ENCODE measurements around the gene TXNDC8. TPM values are rescaled to one million over a fixed set of nuclear protein-coding genes. Genes with fewer than 3 reads are reported as not detected.

Gene TXNDC8
- total RNA-seq, 1 experiment from 2014 or later = not detected

DNA sequence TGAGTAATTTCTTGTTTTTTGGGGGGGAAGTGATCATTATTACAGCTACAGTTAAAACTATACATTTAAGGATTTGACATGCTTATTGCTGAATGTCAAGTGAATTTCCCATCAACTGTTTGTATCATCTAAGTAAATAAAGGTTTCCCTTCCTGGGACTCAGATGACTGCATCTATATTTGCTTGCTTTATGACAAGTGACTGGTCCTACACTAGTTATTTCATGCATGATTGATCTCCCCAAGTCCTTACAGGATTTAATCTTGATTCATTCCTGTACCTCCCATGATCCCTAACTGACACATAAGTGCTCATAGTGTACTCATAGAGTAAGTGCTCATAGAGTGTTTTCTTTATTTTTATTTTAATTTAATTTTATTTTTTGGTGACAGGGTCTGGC is 2.8 kb downstream of the TXNDC8 start:
- POLR2A ChIA-PET = no interaction called here
- RAD21 ChIA-PET (ENCODE audit: low non-redundant PET in 1 of 2, low total read pairs in 2 of 2, uncharacterized antibody in 2 of 2, unreplicated experiment in 2 of 2) = no interaction called here
- Histone ChIP-seq H3K4me1 (ENCODE audit: control insufficient read depth in 1 of 2, insufficient read depth in 2 of 2, low read length in 2 of 2) (no peaks in the 10 kb centered on the region), H4K20me1 (ENCODE audit: insufficient read depth) (no peaks in the 10 kb centered on the region), H3K4me3 (replicated peaks in 1 of 2; ENCODE audit: low read depth in 1 of 2, low read length in 2 of 2) (no peak overlapping the region), H3K4me2 (ENCODE audit: low read length) (no peak overlapping the region), H3K36me3 (ENCODE audit: control insufficient read depth in 1 of 2, insufficient read depth in 2 of 2, low read length in 2 of 2) (no peaks in the 10 kb centered on the region), H3K27ac (ENCODE audit: low read depth, low read length) (no peak overlapping the region), H3K27me3 (ENCODE audit: insufficient read depth, low read length) (no peaks in the 10 kb centered on the region), H3K9me3 (ENCODE audit: control insufficient read depth in 1 of 2, insufficient read depth in 1 of 2, low read depth in 1 of 2, low read length in 2 of 2) (no peaks in the 10 kb centered on the region), H3K9me2 (ENCODE audit: insufficient read depth) (no peaks in the 10 kb centered on the region), H3K79me2 (ENCODE audit: insufficient read depth, low read length) (no peaks in the 10 kb centered on the region), H3K9ac (ENCODE audit: low read length) (no peak overlapping the region), H2AFZ (ENCODE audit: low read depth, low read length, poor library complexity, severe bottlenecking) (no peak overlapping the region)
- DNase-seq (ENCODE audit: low read depth, low spot score) (no peak), ATAC-seq (no peak)
- no peak for TF ChIP-seq CBX3 (IDR thresholded peaks at IDR 0.05; ENCODE audit: low read depth)
- no peak for TF ChIP-seq YY1 (IDR thresholded peaks at IDR 0.05; ENCODE audit: extremely low read depth, insufficient replicate concordance, low read depth, low read length)
- TF ChIP-seq TCF7L2 (IDR thresholded peaks at IDR 0.05; ENCODE audit: borderline replicate concordance, extremely low read depth, insufficient read depth, insufficient read length) = no peak
- TF ChIP-seq SP1 (IDR thresholded peaks at IDR 0.05; ENCODE audit: low read depth) = no peak
- TF ChIP-seq, protein P1, sequence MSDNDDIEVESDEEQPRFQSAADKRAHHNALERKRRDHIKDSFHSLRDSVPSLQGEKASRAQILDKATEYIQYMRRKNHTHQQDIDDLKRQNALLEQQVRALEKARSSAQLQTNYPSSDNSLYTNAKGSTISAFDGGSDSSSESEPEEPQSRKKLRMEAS (IDR thresholded peaks at IDR 0.05) = no peak
- TF ChIP-seq EZH2 (IDR thresholded peaks at IDR 0.05) = no peak
- TF ChIP-seq EZH2phosphoT487 (IDR thresholded peaks at IDR 0.05; ENCODE audit: borderline replicate concordance) = no peak
- TF ChIP-seq JUND (IDR thresholded peaks at IDR 0.05) = no peak
- TF ChIP-seq, protein P2, sequence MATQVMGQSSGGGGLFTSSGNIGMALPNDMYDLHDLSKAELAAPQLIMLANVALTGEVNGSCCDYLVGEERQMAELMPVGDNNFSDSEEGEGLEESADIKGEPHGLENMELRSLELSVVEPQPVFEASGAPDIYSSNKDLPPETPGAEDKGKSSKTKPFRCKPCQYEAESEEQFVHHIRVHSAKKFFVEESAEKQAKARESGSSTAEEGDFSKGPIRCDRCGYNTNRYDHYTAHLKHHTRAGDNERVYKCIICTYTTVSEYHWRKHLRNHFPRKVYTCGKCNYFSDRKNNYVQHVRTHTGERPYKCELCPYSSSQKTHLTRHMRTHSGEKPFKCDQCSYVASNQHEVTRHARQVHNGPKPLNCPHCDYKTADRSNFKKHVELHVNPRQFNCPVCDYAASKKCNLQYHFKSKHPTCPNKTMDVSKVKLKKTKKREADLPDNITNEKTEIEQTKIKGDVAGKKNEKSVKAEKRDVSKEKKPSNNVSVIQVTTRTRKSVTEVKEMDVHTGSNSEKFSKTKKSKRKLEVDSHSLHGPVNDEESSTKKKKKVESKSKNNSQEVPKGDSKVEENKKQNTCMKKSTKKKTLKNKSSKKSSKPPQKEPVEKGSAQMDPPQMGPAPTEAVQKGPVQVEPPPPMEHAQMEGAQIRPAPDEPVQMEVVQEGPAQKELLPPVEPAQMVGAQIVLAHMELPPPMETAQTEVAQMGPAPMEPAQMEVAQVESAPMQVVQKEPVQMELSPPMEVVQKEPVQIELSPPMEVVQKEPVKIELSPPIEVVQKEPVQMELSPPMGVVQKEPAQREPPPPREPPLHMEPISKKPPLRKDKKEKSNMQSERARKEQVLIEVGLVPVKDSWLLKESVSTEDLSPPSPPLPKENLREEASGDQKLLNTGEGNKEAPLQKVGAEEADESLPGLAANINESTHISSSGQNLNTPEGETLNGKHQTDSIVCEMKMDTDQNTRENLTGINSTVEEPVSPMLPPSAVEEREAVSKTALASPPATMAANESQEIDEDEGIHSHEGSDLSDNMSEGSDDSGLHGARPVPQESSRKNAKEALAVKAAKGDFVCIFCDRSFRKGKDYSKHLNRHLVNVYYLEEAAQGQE (IDR thresholded peaks at IDR 0.05; ENCODE audit: low read depth) = no peak
- no TSS peak for BruUV-seq (replicated peaks)
- CTCF ChIA-PET = no interaction called here
- intact Hi-C loops (cut with micrococcal nuclease) = no loop called here

All from HCT116 (cell line).